Mesenchymal stem cell (in vitro differentiated cells and primary cell): ENCODE measurements around the gene ARHGAP36.

ENCODE experiments used
- DNase-seq: peaks from one replicate; pipeline ENCODE4 v3.0.0-alpha.2; 2013
- H2AFZ ChIP-seq: one replicate; pipeline ENCODE4 v1.6.1; 2013; ENCODE audit warnings: low read depth, mild to moderate bottlenecking, control low read depth, inconsistent platforms, low read length, moderate library complexity
- H2AK5ac ChIP-seq: 2 replicates; pipeline ENCODE4 v1.6.1; 2013; ENCODE audit warnings: low read length, moderate library complexity, mild to moderate bottlenecking, inconsistent platforms; ENCODE audit not compliant: severe bottlenecking
- H2BK120ac ChIP-seq: one replicate; pipeline ENCODE4 v1.6.1; 2013; ENCODE audit warnings: low read depth, mild to moderate bottlenecking, inconsistent platforms, low read length, moderate library complexity
- H2BK12ac ChIP-seq, 2 experiments: one replicate each; pipeline ENCODE4 v1.6.1; 2013; ENCODE audit warnings: inconsistent platforms in 2 of 2, low read length in 2 of 2, mild to moderate bottlenecking in 2 of 2, moderate library complexity in 2 of 2, control low read depth in 1 of 2
- H2BK15ac ChIP-seq: one replicate; pipeline ENCODE4 v1.6.1; 2013; ENCODE audit warnings: mild to moderate bottlenecking, low read depth, inconsistent platforms; ENCODE audit not compliant: poor library complexity, severe bottlenecking
- H2BK5ac ChIP-seq: 2 replicates; pipeline ENCODE4 v1.6.1; 2013; ENCODE audit warnings: low read depth, mild to moderate bottlenecking, low read length, control low read depth, inconsistent platforms; ENCODE audit not compliant: poor library complexity, severe bottlenecking
- H3K14ac ChIP-seq, 2 experiments: one replicate each; pipeline ENCODE4 v1.6.1; 2013; ENCODE audit warnings: inconsistent platforms in 2 of 2, low read length in 2 of 2, control low read depth in 1 of 2, mild to moderate bottlenecking in 1 of 2, moderate library complexity in 1 of 2
- H3K18ac ChIP-seq, 2 experiments: one replicate each; pipeline ENCODE4 v1.6.1; 2013; ENCODE audit warnings: inconsistent platforms in 2 of 2, low read length in 2 of 2, control low read depth in 1 of 2, low read depth in 1 of 2, mild to moderate bottlenecking in 1 of 2
- H3K23ac ChIP-seq, 2 experiments: one replicate each; pipeline ENCODE4 v1.6.1; 2013; ENCODE audit warnings: inconsistent platforms in 2 of 2, low read length in 2 of 2, mild to moderate bottlenecking in 2 of 2, moderate library complexity in 2 of 2, control low read depth in 1 of 2
- H3K27ac ChIP-seq: 2 replicates; pipeline ENCODE4 v1.5.1; 2013; ENCODE audit warnings: mild to moderate bottlenecking, moderate library complexity, low read length, control low read depth, inconsistent platforms; ENCODE audit not compliant: poor library complexity, severe bottlenecking
- H3K27me3 ChIP-seq, 2 experiments: 2 replicates each; pipeline versions ENCODE4 v1.6.1 to v1.7.0; 2013; ENCODE audit warnings: low read length in 2 of 2, mild to moderate bottlenecking in 2 of 2, moderate library complexity in 2 of 2, control low read depth in 1 of 2, inconsistent platforms in 1 of 2; ENCODE audit not compliant: control insufficient read depth in 1 of 2, insufficient read depth in 1 of 2
- H3K36me3 ChIP-seq, 2 experiments: 2 replicates each; pipeline versions ENCODE4 v1.6.1 to v1.7.0; 2013; ENCODE audit warnings: low read length in 2 of 2, control low read depth in 1 of 2, inconsistent platforms in 1 of 2, low read depth in 1 of 2, mild to moderate bottlenecking in 1 of 2; ENCODE audit not compliant: insufficient read depth in 2 of 2, control insufficient read depth in 1 of 2
- H3K4ac ChIP-seq, 2 experiments: one replicate each; pipeline ENCODE4 v1.6.1; 2013; ENCODE audit warnings: inconsistent platforms in 2 of 2, low read length in 2 of 2, mild to moderate bottlenecking in 2 of 2, moderate library complexity in 2 of 2, control low read depth in 1 of 2, low read depth in 1 of 2
- H3K4me1 ChIP-seq: 2 replicates; pipeline ENCODE4 v1.6.1; 2013; ENCODE audit warnings: low read depth, low read length, control low read depth; ENCODE audit not compliant: control insufficient read depth, insufficient read depth
- H3K4me2 ChIP-seq: 2 replicates; pipeline ENCODE4 v1.6.1; 2013; ENCODE audit warnings: low read length, mild to moderate bottlenecking, inconsistent platforms; ENCODE audit not compliant: poor library complexity, severe bottlenecking
- H3K4me3 ChIP-seq, 2 experiments: 2 replicates each; pipeline versions ENCODE4 v1.5.1 to v1.7.0; 2013; ENCODE audit warnings: low read length in 2 of 2, mild to moderate bottlenecking in 2 of 2, control low read depth in 1 of 2, low read depth in 1 of 2; ENCODE audit not compliant: insufficient read depth in 1 of 2
- H3K79me1 ChIP-seq: replicated peaks from 2 replicates; pipeline ENCODE4 v1.6.1; 2013; ENCODE audit warnings: mild to moderate bottlenecking, control low read depth, low read length, inconsistent platforms; ENCODE audit not compliant: poor library complexity, severe bottlenecking
- H3K9ac ChIP-seq: 2 replicates; pipeline ENCODE4 v1.7.0; 2013; ENCODE audit warnings: mild to moderate bottlenecking, low read length, moderate library complexity
- H3K9me3 ChIP-seq: 2 replicates; pipeline ENCODE4 v1.7.0; 2013; ENCODE audit warnings: mild to moderate bottlenecking, low read length; ENCODE audit not compliant: control insufficient read depth
- H4K8ac ChIP-seq: one replicate; pipeline ENCODE4 v1.6.1; 2013; ENCODE audit warnings: inconsistent platforms, mild to moderate bottlenecking, low read length, moderate library complexity
- H4K91ac ChIP-seq: one replicate; pipeline ENCODE4 v1.6.1; 2013; ENCODE audit warnings: mild to moderate bottlenecking, low read length, inconsistent platforms
- WGBS: methylation state at CpG from one replicate; pipeline ENCODE4 v1.1.7; 2013; ENCODE audit warnings: mixed read lengths; 5-methylcytosine and 5-hydroxymethylcytosine counted together

Gene ARHGAP36

GRCh38 chrX:131139072-131139471, 80.9 kb downstream of the ARHGAP36 start:
- WGBS = no CpG with 5 or more reads among the region's 2 CpGs

More at GRCh38 chrX:131139072-131139471, 80.9 kb downstream of the ARHGAP36 start:
- no peak for DNase-seq
- H3K27me3 ChIP-seq = no peaks in the 10 kb centered on the region
- H3K23ac ChIP-seq = no peak overlapping the region
- H3K4ac ChIP-seq = no peak overlapping the region
- H2AFZ ChIP-seq = no peak overlapping the region
- no peak overlapping the region for H4K8ac ChIP-seq
- no peaks in the 10 kb centered on the region for H3K79me1 ChIP-seq
- no peak overlapping the region for H3K4me3 ChIP-seq
- H4K91ac ChIP-seq = no peak overlapping the region
- peaks cover 17% of the 10 kb centered on the region for H3K9me3 ChIP-seq
- H2AK5ac ChIP-seq = no peak overlapping the region
- H2BK5ac ChIP-seq = no peak overlapping the region
- no peak overlapping the region for H2BK15ac ChIP-seq
- H3K4me1 ChIP-seq = no peaks in the 10 kb centered on the region
- H3K14ac ChIP-seq = no peak overlapping the region
- H3K4me2 ChIP-seq = no peak overlapping the region
- H2BK12ac ChIP-seq = no peak overlapping the region
- no peak overlapping the region for H3K18ac ChIP-seq
- no peak overlapping the region for H3K9ac ChIP-seq
- H3K27ac ChIP-seq = no peak overlapping the region
- no peaks in the 10 kb centered on the region for H3K36me3 ChIP-seq
- no peak overlapping the region for H2BK120ac ChIP-seq
